Measurements from ENCODE around the gene ZWILCH. TPM values are rescaled to one million over a fixed set of nuclear protein-coding genes. Genes with fewer than 3 reads are reported as not detected.

Gene ZWILCH
- total and polyA plus RNA-seq, 2 experiments from 2014 or later = 20.7 to 31.5 TPM

GRCh38 chr15:66489179-66489791 is 15.8 kb upstream of the ZWILCH start:
- Histone ChIP-seq H3K9me3 (ENCODE audit: low read depth) (no peaks in the 10 kb centered on the region), H3K9ac (no peak overlapping the region), H2AFZ (no peak overlapping the region), H3K4me2 (ENCODE audit: unreplicated experiment) (no peak overlapping the region), H3K36me3 (ENCODE audit: low read depth) (peaks cover 42% of the 10 kb centered on the region), H3K4me1 (ENCODE audit: insufficient read depth) (no peaks in the 10 kb centered on the region), H3K27me3 (replicated peaks; ENCODE audit: insufficient read depth) (no peaks in the 10 kb centered on the region), H3K9me2 (ENCODE audit: insufficient read depth) (no peaks in the 10 kb centered on the region), H4K20me1 (ENCODE audit: insufficient read depth) (no peaks in the 10 kb centered on the region; the same call in 1 of the 2 replicates), H3K79me2 (ENCODE audit: insufficient read depth) (peaks cover 3% of the 10 kb centered on the region; the same call in 1 of the 2 replicates), H3K27ac (no peak overlapping the region), H3F3A (ENCODE audit: insufficient read depth) (peaks cover 7% of the 10 kb centered on the region), H3K4me3 (no peak overlapping the region)
- 86 to 87% methylated on average over 6 of the region's 6 CpGs for WGBS, 2 experiments (ENCODE audit: low coverage in 1 of 2, low lambda C conversion rate in 2 of 2, missing lambda C conversion rate in 2 of 2)
- TF ChIP-seq EZH2phosphoT487 (IDR thresholded peaks at IDR 0.05; ENCODE audit: insufficient read depth, low read depth) (no peak), EZH2 (IDR thresholded peaks at IDR 0.05; ENCODE audit: insufficient read depth, poor library complexity, severe bottlenecking) (no peak)
- in situ Hi-C loops (cut with MboI) = no loop called here
- DNase-seq = no peak

- 94 to 97% methylated on average over 3 of the region's 3 CpGs for WGBS, 2 experiments (ENCODE audit: low coverage in 1 of 2, low lambda C conversion rate in 2 of 2, missing lambda C conversion rate in 2 of 2)
- no peak overlapping the region for H3K9ac ChIP-seq
- H3K27me3 ChIP-seq (replicated peaks; ENCODE audit: insufficient read depth) = no peaks in the 10 kb centered on the region
- H2AFZ ChIP-seq = no peak overlapping the region
- no peaks in the 10 kb centered on the region for H4K20me1 ChIP-seq (ENCODE audit: insufficient read depth)
- H3K4me2 ChIP-seq (ENCODE audit: unreplicated experiment) = no peak overlapping the region
- TF ChIP-seq EZH2phosphoT487 (IDR thresholded peaks at IDR 0.05; ENCODE audit: insufficient read depth, low read depth) = no peak
- no peak for TF ChIP-seq EZH2 (IDR thresholded peaks at IDR 0.05; ENCODE audit: insufficient read depth, poor library complexity, severe bottlenecking)
- H3F3A ChIP-seq (ENCODE audit: insufficient read depth) = peaks cover 18% of the 10 kb centered on the region
- H3K27ac ChIP-seq = no peak overlapping the region
- no peaks in the 10 kb centered on the region for H3K9me2 ChIP-seq (ENCODE audit: insufficient read depth)
- no peak overlapping the region for H3K4me3 ChIP-seq
- no peaks in the 10 kb centered on the region for H3K9me3 ChIP-seq (ENCODE audit: low read depth)
- DNase-seq = no peak
- no peaks in the 10 kb centered on the region for H3K4me1 ChIP-seq (ENCODE audit: insufficient read depth)
- peaks cover 40% of the 10 kb centered on the region for H3K36me3 ChIP-seq (ENCODE audit: low read depth)
- peaks cover 14% of the 10 kb centered on the region for H3K79me2 ChIP-seq (ENCODE audit: insufficient read depth)
- in situ Hi-C loops (cut with MboI) = no loop called here
Observed at GRCh38 chr15:66491846-66492245, 13.3 kb upstream of the ZWILCH start.

GRCh38 chr15:66494262-66494661 is 10.9 kb upstream of the ZWILCH start:
- Histone ChIP-seq H3K4me2 (ENCODE audit: unreplicated experiment) (no peak overlapping the region), H4K20me1 (ENCODE audit: insufficient read depth) (no peaks in the 10 kb centered on the region), H3K27ac (no peak overlapping the region), H3K9me3 (ENCODE audit: low read depth) (no peaks in the 10 kb centered on the region), H2AFZ (no peak overlapping the region), H3K9me2 (ENCODE audit: insufficient read depth) (no peaks in the 10 kb centered on the region), H3K4me3 (no peak overlapping the region), H3K27me3 (replicated peaks; ENCODE audit: insufficient read depth) (no peaks in the 10 kb centered on the region), H3K9ac (no peak overlapping the region), H3K36me3 (ENCODE audit: low read depth) (peaks cover 44% of the 10 kb centered on the region), H3K4me1 (ENCODE audit: insufficient read depth) (no peaks in the 10 kb centered on the region), H3K79me2 (ENCODE audit: insufficient read depth) (peaks cover 20% of the 10 kb centered on the region), H3F3A (ENCODE audit: insufficient read depth) (peaks cover 33% of the 10 kb centered on the region)
- no peak for DNase-seq
- TF ChIP-seq EZH2 (IDR thresholded peaks at IDR 0.05; ENCODE audit: insufficient read depth, poor library complexity, severe bottlenecking) (no peak), EZH2phosphoT487 (IDR thresholded peaks at IDR 0.05; ENCODE audit: insufficient read depth, low read depth) (no peak)
- in situ Hi-C loops (cut with MboI) = no loop called here
- WGBS, 2 experiments (ENCODE audit: low coverage in 1 of 2, low lambda C conversion rate in 2 of 2, missing lambda C conversion rate in 2 of 2) = 92 to 100% methylated on average over 2 of the region's 2 CpGs

- no peaks in the 10 kb centered on the region for H3K9me2 ChIP-seq (ENCODE audit: insufficient read depth)
- H3K27ac ChIP-seq = peak overlapping the region; percentile 55
- H3K9ac ChIP-seq = peak overlapping the region; percentile 90
- H3K9me3 ChIP-seq (ENCODE audit: low read depth) = no peaks in the 10 kb centered on the region
- peaks cover 43% of the 10 kb centered on the region for H3K79me2 ChIP-seq (ENCODE audit: insufficient read depth)
- peak overlapping the region; percentile 99 for H3K4me2 ChIP-seq (ENCODE audit: unreplicated experiment)
- H4K20me1 ChIP-seq (ENCODE audit: insufficient read depth) = 0 out of 2 replicates have a peak, but pooled peaks cover under 1% of the 10 kb centered on the region
- H3K27me3 ChIP-seq (replicated peaks; ENCODE audit: insufficient read depth) = no peaks in the 10 kb centered on the region
- H3K4me1 ChIP-seq (ENCODE audit: insufficient read depth) = peaks cover 2% of the 10 kb centered on the region
- DNase-seq = peak; percentile 32
- peaks cover 65% of the 10 kb centered on the region for H3K36me3 ChIP-seq (ENCODE audit: low read depth)
- TF ChIP-seq EZH2 (IDR thresholded peaks at IDR 0.05; ENCODE audit: insufficient read depth, poor library complexity, severe bottlenecking) = no peak
- TF ChIP-seq EZH2phosphoT487 (IDR thresholded peaks at IDR 0.05; ENCODE audit: insufficient read depth, low read depth) = no peak
- in situ Hi-C loops (cut with MboI) = no loop called here
- H2AFZ ChIP-seq = peak overlapping the region; percentile 86
- 22 to 23% methylated on average over 17 of the region's 17 CpGs for WGBS, 2 experiments (ENCODE audit: low coverage in 1 of 2, low lambda C conversion rate in 2 of 2, missing lambda C conversion rate in 2 of 2)
- H3F3A ChIP-seq (ENCODE audit: insufficient read depth) = peaks cover 57% of the 10 kb centered on the region
- peak overlapping the region; percentile 99 for H3K4me3 ChIP-seq
Observed at GRCh38 chr15:66496951-66497501, 8.1 kb upstream of the ZWILCH start.
